GM12874 (cell line): ENCODE results near the gene CCDC182.

Experiments
- TF ChIP-seq, protein P1 (sequence below): IDR thresholded peaks from 2 replicates; pipeline ENCODE4 v1.5.1; 2011; ENCODE audit warnings: low read depth, mild to moderate bottlenecking, control low read depth, low read length, moderate library complexity; ENCODE audit not compliant: insufficient read depth

CCDC182 gene

DNA sequence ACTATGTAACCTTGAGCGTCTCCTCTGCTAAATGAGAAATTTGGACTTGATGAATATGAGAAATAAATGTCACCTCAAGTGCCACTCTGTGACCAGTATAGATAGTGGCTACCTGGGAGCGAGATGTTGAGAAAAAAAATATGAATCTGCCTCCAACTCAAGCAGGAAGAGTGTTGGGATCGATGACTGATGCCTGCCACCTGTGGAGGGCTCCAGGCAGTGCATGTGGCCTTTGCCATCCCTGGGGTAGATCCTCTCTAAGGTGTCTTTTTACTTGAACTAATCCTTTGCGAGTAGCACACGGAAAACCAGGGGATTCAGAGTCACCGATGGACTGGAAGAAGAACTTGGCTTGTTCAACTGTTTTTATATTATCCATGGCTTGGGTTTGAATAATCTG is 9.4 kb downstream of the CCDC182 start:
- TF ChIP-seq, protein P1, sequence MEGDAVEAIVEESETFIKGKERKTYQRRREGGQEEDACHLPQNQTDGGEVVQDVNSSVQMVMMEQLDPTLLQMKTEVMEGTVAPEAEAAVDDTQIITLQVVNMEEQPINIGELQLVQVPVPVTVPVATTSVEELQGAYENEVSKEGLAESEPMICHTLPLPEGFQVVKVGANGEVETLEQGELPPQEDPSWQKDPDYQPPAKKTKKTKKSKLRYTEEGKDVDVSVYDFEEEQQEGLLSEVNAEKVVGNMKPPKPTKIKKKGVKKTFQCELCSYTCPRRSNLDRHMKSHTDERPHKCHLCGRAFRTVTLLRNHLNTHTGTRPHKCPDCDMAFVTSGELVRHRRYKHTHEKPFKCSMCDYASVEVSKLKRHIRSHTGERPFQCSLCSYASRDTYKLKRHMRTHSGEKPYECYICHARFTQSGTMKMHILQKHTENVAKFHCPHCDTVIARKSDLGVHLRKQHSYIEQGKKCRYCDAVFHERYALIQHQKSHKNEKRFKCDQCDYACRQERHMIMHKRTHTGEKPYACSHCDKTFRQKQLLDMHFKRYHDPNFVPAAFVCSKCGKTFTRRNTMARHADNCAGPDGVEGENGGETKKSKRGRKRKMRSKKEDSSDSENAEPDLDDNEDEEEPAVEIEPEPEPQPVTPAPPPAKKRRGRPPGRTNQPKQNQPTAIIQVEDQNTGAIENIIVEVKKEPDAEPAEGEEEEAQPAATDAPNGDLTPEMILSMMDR, result peak; percentile 53

DNA sequence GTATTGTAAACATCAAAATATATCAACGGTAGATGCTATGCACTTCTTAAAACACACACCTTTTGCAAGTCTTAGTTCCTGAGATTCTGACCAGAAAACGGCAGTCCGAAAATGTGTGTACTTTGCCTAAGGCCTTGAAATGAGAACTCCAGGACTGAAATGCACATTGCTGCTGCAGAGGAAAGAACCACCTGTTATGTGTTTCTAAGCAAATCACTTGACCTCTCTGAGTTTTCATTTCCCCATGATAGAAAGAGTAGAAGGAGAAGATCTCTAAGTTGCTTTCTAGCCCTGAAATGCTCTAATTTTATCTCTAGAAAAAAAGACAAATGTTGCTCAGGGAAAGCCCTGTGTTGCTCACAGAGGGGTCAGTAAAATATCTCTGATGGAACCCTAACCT is 9.9 kb downstream of the CCDC182 start:
- TF ChIP-seq, protein P1, result no peak

DNA sequence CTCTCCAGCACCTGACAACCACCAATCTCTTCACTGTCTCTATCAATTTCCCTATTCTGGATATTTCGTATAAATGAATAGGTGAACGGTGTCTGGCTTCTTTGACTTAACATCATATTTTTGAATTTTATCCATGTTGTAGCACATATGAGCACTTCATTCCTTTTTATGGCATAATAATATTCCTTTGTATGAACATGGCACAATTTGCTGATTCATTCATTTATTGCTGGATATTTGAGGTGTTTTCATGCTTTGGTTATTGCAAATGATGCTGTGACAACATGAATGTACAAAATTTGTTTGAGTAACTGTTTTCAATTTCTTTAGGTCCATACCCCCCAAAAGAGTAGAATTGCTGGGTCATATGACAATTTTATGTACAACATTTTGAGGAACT is 12.0 kb downstream of the CCDC182 start:
- TF ChIP-seq, protein P1, result no peak

DNA sequence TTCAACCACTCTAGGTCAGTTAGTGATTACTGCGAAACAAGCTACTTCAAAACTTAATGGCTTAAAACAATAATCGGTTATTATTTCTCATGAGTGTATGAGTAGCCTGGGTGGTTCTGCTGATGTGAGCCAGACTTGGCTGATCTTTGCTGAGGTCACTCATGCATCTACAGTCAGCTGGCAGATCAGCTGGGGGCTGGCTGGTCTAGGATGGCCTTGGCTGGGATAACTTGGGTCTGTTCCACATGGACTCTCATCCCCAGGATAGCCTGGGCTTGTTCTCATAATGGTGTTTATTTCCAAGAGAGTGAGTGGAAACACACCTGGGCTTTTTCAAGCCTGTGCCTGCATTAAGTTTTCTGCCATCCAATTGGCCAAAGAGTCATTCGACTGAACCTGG is 13.0 kb downstream of the CCDC182 start:
- TF ChIP-seq, protein P1, result no peak

DNA sequence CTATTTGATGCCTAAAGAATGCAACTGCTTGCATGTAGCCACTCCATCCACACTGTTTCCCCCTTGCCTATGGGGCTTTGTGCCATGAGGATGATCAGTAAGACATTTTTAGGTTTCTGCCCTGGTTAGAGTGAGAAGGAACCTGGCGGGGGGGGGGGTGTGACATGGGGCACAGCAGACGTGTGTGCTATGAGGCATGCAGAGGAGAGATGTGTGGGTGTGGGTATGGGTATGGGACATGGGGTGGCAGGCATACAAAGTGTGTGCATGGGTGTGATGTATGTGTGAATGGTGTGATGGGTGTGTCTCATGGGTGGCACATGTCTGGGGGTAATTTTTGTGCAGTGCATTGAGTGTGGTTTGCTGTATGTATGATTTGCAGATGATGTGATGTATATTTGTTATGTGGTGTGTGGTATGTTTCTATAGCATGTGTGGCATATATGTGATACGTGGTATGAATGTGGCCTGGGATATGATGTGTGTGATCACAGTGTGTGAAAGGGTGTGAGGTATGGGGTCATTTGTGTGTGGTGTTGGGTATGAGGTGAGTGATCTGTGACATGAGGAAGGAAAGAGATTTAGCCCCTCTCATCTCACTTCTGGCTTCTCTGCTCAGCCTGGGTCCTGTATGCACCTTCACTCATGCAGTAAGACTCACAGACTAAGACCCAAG is 14.9 kb downstream of the CCDC182 start:
- TF ChIP-seq, protein P1, result no peak

DNA sequence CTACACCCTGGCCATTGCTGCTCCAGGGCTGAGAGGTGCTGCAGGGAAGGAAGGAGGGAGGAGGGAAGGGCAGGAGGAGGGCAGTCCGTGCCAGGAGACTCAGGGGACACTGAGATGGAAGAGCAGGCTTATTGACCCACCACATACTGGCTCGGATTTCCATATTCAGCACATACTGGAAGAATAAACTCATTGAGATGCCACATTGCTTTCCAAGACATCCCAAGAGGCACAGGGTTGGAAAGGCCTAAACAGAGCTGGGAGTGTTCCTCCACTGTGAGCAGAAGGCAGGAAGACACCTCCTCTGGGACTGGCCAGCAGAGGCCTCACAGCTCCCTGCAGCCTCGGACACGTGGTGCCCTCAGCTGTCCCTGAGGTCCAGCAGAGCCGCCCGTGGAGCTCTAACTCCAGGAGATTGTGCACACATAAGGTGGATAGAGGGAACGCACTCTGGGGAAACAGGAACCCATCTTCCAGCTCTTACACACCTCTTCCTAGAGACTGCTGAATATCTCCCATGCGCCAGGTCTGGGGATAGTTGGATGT is 17.4 kb downstream of the CCDC182 start:
- TF ChIP-seq, protein P1, result no peak

DNA sequence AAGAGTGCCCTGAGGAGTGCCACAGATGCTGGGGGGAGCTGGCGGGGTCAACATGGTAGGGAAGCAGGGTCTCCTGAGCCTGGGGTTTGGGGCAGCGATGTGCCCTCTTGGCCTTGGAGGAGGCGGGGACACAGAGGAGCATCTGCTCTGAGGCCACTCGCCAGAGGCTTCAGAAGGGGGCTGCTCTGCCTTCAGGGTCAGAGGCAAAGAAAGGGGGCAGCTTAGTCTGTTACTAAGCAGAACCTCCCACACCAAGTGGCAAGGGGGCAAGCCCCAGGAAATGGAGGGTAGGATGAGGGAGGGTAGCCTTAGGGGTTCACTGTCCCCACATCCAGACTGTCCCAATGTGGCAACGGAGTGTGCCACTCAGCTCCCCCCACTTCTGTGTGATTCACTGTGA is 18.3 kb downstream of the CCDC182 start:
- TF ChIP-seq, protein P1, result no peak
